ENCODE results near the gene IPCEF1. TPM values are rescaled to one million over a fixed set of nuclear protein-coding genes. Genes with fewer than 3 reads are reported as not detected.

The IPCEF1 gene
- polyA plus RNA-seq, 3 donors: 14.7 to 29.7 (median 16.5) TPM

DNA sequence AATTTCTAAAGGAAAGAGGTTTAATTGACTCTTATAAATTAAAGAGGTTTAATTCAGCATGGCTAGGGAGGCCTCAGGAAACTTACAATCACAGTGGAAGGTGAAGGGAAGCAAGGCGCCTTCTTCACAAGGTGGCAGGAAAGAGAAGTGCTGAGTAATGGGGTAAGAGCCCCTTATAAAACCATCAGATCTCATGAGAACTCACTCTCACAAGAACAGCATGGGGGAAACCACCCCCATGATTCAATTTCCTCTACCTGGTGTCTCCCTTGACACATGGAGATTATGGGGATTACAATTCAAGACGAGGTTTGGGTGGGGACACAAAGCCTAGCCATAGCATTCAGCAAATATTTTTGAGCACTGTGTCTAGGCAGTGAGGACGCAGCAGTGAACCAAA, 3.9 kb upstream of the IPCEF1 start:
- Mint-ChIP-seq H3K4me1 (peaks cover 53% of the 10 kb centered on the region), H3K9me3 (peaks cover 0 to 3% (median 0%) of the 10 kb centered on the region in 7 donors), H3K27ac (peak overlapping the region in 1 of 7 donors; percentile 76), H3K27me3 (ENCODE audit: low read depth in 3 of 3) (peaks cover 0 to 3% (median 0%) of the 10 kb centered on the region in 3 donors), H3K36me3 (no peaks in the 10 kb centered on the region), H3K4me3 (no peak overlapping the region)
- H3K27ac ChIP-seq (ENCODE audit: low read depth in 1 of 2, low read length in 2 of 2): no peak overlapping the region
- H3K36me3 ChIP-seq (replicated peaks in 1 of 2; ENCODE audit: control insufficient read depth in 1 of 2, insufficient read depth in 2 of 2, low read length in 2 of 2): no peaks in the 10 kb centered on the region
- H3K9me3 ChIP-seq (replicated peaks in 1 of 2; ENCODE audit: control insufficient read depth in 1 of 2, insufficient read depth in 1 of 2, low read length in 2 of 2): no peaks in the 10 kb centered on the region
- no peak overlapping the region for H3K9ac ChIP-seq (ENCODE audit: insufficient read depth, low read length, poor library complexity, severe bottlenecking)
- TF ChIP-seq, protein P1, sequence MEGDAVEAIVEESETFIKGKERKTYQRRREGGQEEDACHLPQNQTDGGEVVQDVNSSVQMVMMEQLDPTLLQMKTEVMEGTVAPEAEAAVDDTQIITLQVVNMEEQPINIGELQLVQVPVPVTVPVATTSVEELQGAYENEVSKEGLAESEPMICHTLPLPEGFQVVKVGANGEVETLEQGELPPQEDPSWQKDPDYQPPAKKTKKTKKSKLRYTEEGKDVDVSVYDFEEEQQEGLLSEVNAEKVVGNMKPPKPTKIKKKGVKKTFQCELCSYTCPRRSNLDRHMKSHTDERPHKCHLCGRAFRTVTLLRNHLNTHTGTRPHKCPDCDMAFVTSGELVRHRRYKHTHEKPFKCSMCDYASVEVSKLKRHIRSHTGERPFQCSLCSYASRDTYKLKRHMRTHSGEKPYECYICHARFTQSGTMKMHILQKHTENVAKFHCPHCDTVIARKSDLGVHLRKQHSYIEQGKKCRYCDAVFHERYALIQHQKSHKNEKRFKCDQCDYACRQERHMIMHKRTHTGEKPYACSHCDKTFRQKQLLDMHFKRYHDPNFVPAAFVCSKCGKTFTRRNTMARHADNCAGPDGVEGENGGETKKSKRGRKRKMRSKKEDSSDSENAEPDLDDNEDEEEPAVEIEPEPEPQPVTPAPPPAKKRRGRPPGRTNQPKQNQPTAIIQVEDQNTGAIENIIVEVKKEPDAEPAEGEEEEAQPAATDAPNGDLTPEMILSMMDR (IDR thresholded peaks at IDR 0.05): no peak
- DNase-seq: peak in 1 of 3 donors; percentile 27
- H4K20me1 ChIP-seq (ENCODE audit: insufficient read depth, low read length): no peaks in the 10 kb centered on the region
- intact Hi-C loops (cut with micrococcal nuclease): loop anchor here in 1 of 2 donors (5.0 kb wide), 1 partner anchor 218 kb away; no protein-coding TSS in a partner anchor
- H3K27me3 ChIP-seq (ENCODE audit: control insufficient read depth in 2 of 2, insufficient read depth in 2 of 2, low read length in 2 of 2): no peaks in the 10 kb centered on the region
- WGBS (ENCODE audit: insufficient coverage): no CpG with 5 or more reads among the region's 3 CpGs
- H3K4me1 ChIP-seq (ENCODE audit: control insufficient read depth in 1 of 2, insufficient read depth in 2 of 2, low read length in 2 of 2): peaks cover 40 to 48% of the 10 kb centered on the region in 2 donors
- H2AFZ ChIP-seq (ENCODE audit: insufficient read depth, low read depth, low read length, poor library complexity, severe bottlenecking): no peak overlapping the region
- H3K79me2 ChIP-seq (ENCODE audit: insufficient read depth, low read length): peaks cover 9% of the 10 kb centered on the region
- no peak overlapping the region for H3K4me2 ChIP-seq (replicated peaks; ENCODE audit: extremely low read depth, low read length, poor library complexity, severe bottlenecking)
- no peak overlapping the region for H3K4me3 ChIP-seq (replicated peaks in 1 of 3; ENCODE audit: low read depth in 2 of 3, low read length in 3 of 3)

DNA sequence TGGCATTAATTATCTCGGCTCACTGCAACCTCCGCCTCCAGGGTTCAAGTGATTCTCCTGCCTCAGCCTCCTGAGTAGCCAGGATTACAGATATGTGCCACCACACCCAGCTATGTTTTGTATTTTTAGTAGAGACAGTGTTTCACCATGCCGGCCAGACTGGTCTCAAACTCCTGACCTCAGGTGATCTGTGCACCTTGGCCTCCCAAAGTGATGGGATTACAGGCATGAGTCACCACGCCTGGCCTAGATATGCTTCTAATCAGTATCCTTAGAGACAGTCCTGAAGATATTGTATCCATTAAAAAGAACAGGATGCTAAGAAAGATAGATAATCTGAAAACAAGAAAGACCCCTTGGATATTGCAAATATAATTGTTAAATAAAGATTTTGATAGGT, 3.1 kb upstream of the IPCEF1 start:
- TF ChIP-seq, protein P1 (IDR thresholded peaks at IDR 0.05): no peak
- H3K27ac ChIP-seq (ENCODE audit: low read depth in 1 of 2, low read length in 2 of 2): peak overlapping the region; percentile 44 to 61
- H3K36me3 Mint-ChIP-seq: peaks cover 0 to 3% of the 10 kb centered on the region in 2 donors
- H3K79me2 ChIP-seq (ENCODE audit: insufficient read depth, low read length): peaks cover 13% of the 10 kb centered on the region
- H2AFZ ChIP-seq (ENCODE audit: insufficient read depth, low read depth, low read length, poor library complexity, severe bottlenecking): no peak overlapping the region
- peak overlapping the region; percentile 73 to 88 for H3K4me3 Mint-ChIP-seq
- H3K9me3 ChIP-seq (replicated peaks in 1 of 2; ENCODE audit: control insufficient read depth in 1 of 2, insufficient read depth in 1 of 2, low read length in 2 of 2): no peaks in the 10 kb centered on the region
- H3K4me3 ChIP-seq (replicated peaks in 1 of 3; ENCODE audit: low read depth in 2 of 3, low read length in 3 of 3): peak overlapping the region in 1 of 3 experiments; percentile 66
- peaks cover 0 to 3% (median 0%) of the 10 kb centered on the region in 7 donors for H3K9me3 Mint-ChIP-seq
- 77% methylated on average over 3 of the region's 4 CpGs for WGBS (ENCODE audit: insufficient coverage)
- peaks cover 45 to 54% of the 10 kb centered on the region in 2 donors for H3K4me1 ChIP-seq (ENCODE audit: control insufficient read depth in 1 of 2, insufficient read depth in 2 of 2, low read length in 2 of 2)
- H3K36me3 ChIP-seq (replicated peaks in 1 of 2; ENCODE audit: control insufficient read depth in 1 of 2, insufficient read depth in 2 of 2, low read length in 2 of 2): no peaks in the 10 kb centered on the region
- DNase-seq: no peak
- no peaks in the 10 kb centered on the region for H4K20me1 ChIP-seq (ENCODE audit: insufficient read depth, low read length)
- H3K4me2 ChIP-seq (replicated peaks; ENCODE audit: extremely low read depth, low read length, poor library complexity, severe bottlenecking): peak overlapping the region; percentile 77
- no peaks in the 10 kb centered on the region for H3K27me3 ChIP-seq (ENCODE audit: control insufficient read depth in 2 of 2, insufficient read depth in 2 of 2, low read length in 2 of 2)
- peaks cover 60% of the 10 kb centered on the region for H3K4me1 Mint-ChIP-seq
- H3K27ac Mint-ChIP-seq: peak overlapping the region in 6 of 7 donors; percentile 40 to 94 (median 88)
- intact Hi-C loops (cut with micrococcal nuclease): loop anchor here (5.0 to 10.0 kb wide), 3 partner anchors 57 to 225 kb away; no protein-coding TSS in a partner anchor
- peak overlapping the region; percentile 15 for H3K9ac ChIP-seq (ENCODE audit: insufficient read depth, low read length, poor library complexity, severe bottlenecking)
- peaks cover 0 to 3% (median 0%) of the 10 kb centered on the region in 3 donors for H3K27me3 Mint-ChIP-seq (ENCODE audit: low read depth in 3 of 3)

Measured in CD14-positive monocyte (primary cell).